Mesenchymal stem cell (in vitro differentiated cells and primary cell): Measurements from ENCODE around the gene CDSN.

ENCODE experiments used
- DNase-seq: peaks from one replicate; pipeline ENCODE4 v3.0.0-alpha.2; 2013
- H2AFZ ChIP-seq: one replicate; pipeline ENCODE4 v1.6.1; 2013; ENCODE audit warnings: low read depth, mild to moderate bottlenecking, control low read depth, inconsistent platforms, low read length, moderate library complexity
- H2AK5ac ChIP-seq: 2 replicates; pipeline ENCODE4 v1.6.1; 2013; ENCODE audit warnings: low read length, moderate library complexity, mild to moderate bottlenecking, inconsistent platforms; ENCODE audit not compliant: severe bottlenecking
- H2BK120ac ChIP-seq: one replicate; pipeline ENCODE4 v1.6.1; 2013; ENCODE audit warnings: low read depth, mild to moderate bottlenecking, inconsistent platforms, low read length, moderate library complexity
- H2BK12ac ChIP-seq, 2 experiments: one replicate each; pipeline ENCODE4 v1.6.1; 2013; ENCODE audit warnings: inconsistent platforms in 2 of 2, low read length in 2 of 2, mild to moderate bottlenecking in 2 of 2, moderate library complexity in 2 of 2, control low read depth in 1 of 2
- H2BK15ac ChIP-seq: one replicate; pipeline ENCODE4 v1.6.1; 2013; ENCODE audit warnings: mild to moderate bottlenecking, low read depth, inconsistent platforms; ENCODE audit not compliant: poor library complexity, severe bottlenecking
- H2BK5ac ChIP-seq: 2 replicates; pipeline ENCODE4 v1.6.1; 2013; ENCODE audit warnings: low read depth, mild to moderate bottlenecking, low read length, control low read depth, inconsistent platforms; ENCODE audit not compliant: poor library complexity, severe bottlenecking
- H3K14ac ChIP-seq, 2 experiments: one replicate each; pipeline ENCODE4 v1.6.1; 2013; ENCODE audit warnings: inconsistent platforms in 2 of 2, low read length in 2 of 2, control low read depth in 1 of 2, mild to moderate bottlenecking in 1 of 2, moderate library complexity in 1 of 2
- H3K18ac ChIP-seq, 2 experiments: one replicate each; pipeline ENCODE4 v1.6.1; 2013; ENCODE audit warnings: inconsistent platforms in 2 of 2, low read length in 2 of 2, control low read depth in 1 of 2, low read depth in 1 of 2, mild to moderate bottlenecking in 1 of 2
- H3K23ac ChIP-seq, 2 experiments: one replicate each; pipeline ENCODE4 v1.6.1; 2013; ENCODE audit warnings: inconsistent platforms in 2 of 2, low read length in 2 of 2, mild to moderate bottlenecking in 2 of 2, moderate library complexity in 2 of 2, control low read depth in 1 of 2
- H3K27ac ChIP-seq: 2 replicates; pipeline ENCODE4 v1.5.1; 2013; ENCODE audit warnings: mild to moderate bottlenecking, moderate library complexity, low read length, control low read depth, inconsistent platforms; ENCODE audit not compliant: poor library complexity, severe bottlenecking
- H3K27me3 ChIP-seq, 2 experiments: 2 replicates each; pipeline versions ENCODE4 v1.6.1 to v1.7.0; 2013; ENCODE audit warnings: low read length in 2 of 2, mild to moderate bottlenecking in 2 of 2, moderate library complexity in 2 of 2, control low read depth in 1 of 2, inconsistent platforms in 1 of 2; ENCODE audit not compliant: control insufficient read depth in 1 of 2, insufficient read depth in 1 of 2
- H3K36me3 ChIP-seq, 2 experiments: 2 replicates each; pipeline versions ENCODE4 v1.6.1 to v1.7.0; 2013; ENCODE audit warnings: low read length in 2 of 2, control low read depth in 1 of 2, inconsistent platforms in 1 of 2, low read depth in 1 of 2, mild to moderate bottlenecking in 1 of 2; ENCODE audit not compliant: insufficient read depth in 2 of 2, control insufficient read depth in 1 of 2
- H3K4ac ChIP-seq, 2 experiments: one replicate each; pipeline ENCODE4 v1.6.1; 2013; ENCODE audit warnings: inconsistent platforms in 2 of 2, low read length in 2 of 2, mild to moderate bottlenecking in 2 of 2, moderate library complexity in 2 of 2, control low read depth in 1 of 2, low read depth in 1 of 2
- H3K4me1 ChIP-seq: 2 replicates; pipeline ENCODE4 v1.6.1; 2013; ENCODE audit warnings: low read depth, low read length, control low read depth; ENCODE audit not compliant: control insufficient read depth, insufficient read depth
- H3K4me2 ChIP-seq: 2 replicates; pipeline ENCODE4 v1.6.1; 2013; ENCODE audit warnings: low read length, mild to moderate bottlenecking, inconsistent platforms; ENCODE audit not compliant: poor library complexity, severe bottlenecking
- H3K4me3 ChIP-seq, 2 experiments: 2 replicates each; pipeline versions ENCODE4 v1.5.1 to v1.7.0; 2013; ENCODE audit warnings: low read length in 2 of 2, mild to moderate bottlenecking in 2 of 2, control low read depth in 1 of 2, low read depth in 1 of 2; ENCODE audit not compliant: insufficient read depth in 1 of 2
- H3K79me1 ChIP-seq: replicated peaks from 2 replicates; pipeline ENCODE4 v1.6.1; 2013; ENCODE audit warnings: mild to moderate bottlenecking, control low read depth, low read length, inconsistent platforms; ENCODE audit not compliant: poor library complexity, severe bottlenecking
- H3K9ac ChIP-seq: 2 replicates; pipeline ENCODE4 v1.7.0; 2013; ENCODE audit warnings: mild to moderate bottlenecking, low read length, moderate library complexity
- H3K9me3 ChIP-seq: 2 replicates; pipeline ENCODE4 v1.7.0; 2013; ENCODE audit warnings: mild to moderate bottlenecking, low read length; ENCODE audit not compliant: control insufficient read depth
- H4K8ac ChIP-seq: one replicate; pipeline ENCODE4 v1.6.1; 2013; ENCODE audit warnings: inconsistent platforms, mild to moderate bottlenecking, low read length, moderate library complexity
- H4K91ac ChIP-seq: one replicate; pipeline ENCODE4 v1.6.1; 2013; ENCODE audit warnings: mild to moderate bottlenecking, low read length, inconsistent platforms
- WGBS: methylation state at CpG from one replicate; pipeline ENCODE4 v1.1.7; 2013; ENCODE audit warnings: mixed read lengths; 5-methylcytosine and 5-hydroxymethylcytosine counted together

The CDSN gene

GRCh38 chr6:31130751-31131150 is 10.5 kb upstream of the CDSN start:
- Histone ChIP-seq H2BK12ac (no peak overlapping the region), H2BK120ac (no peak overlapping the region), H3K27me3 (peaks cover 13 to 29% of the 10 kb centered on the region in 2 experiments), H3K27ac (no peak overlapping the region), H3K14ac (no peak overlapping the region), H3K9ac (no peak overlapping the region), H3K9me3 (no peaks in the 10 kb centered on the region), H3K18ac (no peak overlapping the region), H3K4ac (no peak overlapping the region), H4K91ac (no peak overlapping the region), H3K4me3 (no peak overlapping the region), H2AFZ (no peak overlapping the region), H2BK5ac (no peak overlapping the region), H3K23ac (no peak overlapping the region), H2BK15ac (no peak overlapping the region), H4K8ac (no peak overlapping the region), H3K4me1 (peaks cover 10% of the 10 kb centered on the region), H3K4me2 (no peak overlapping the region), H3K79me1 (no peaks in the 10 kb centered on the region), H3K36me3 (peaks cover 0 to 2% of the 10 kb centered on the region in 2 experiments), H2AK5ac (no peak overlapping the region)
- DNase-seq: no peak
- WGBS: 91% methylated on average over 2 of the region's 3 CpGs

- no peak overlapping the region for H3K18ac ChIP-seq
Observed at GRCh38 chr6:31129130-31129529, 8.9 kb upstream of the CDSN start.

GRCh38 chr6:31128093-31128676 is 7.9 kb upstream of the CDSN start:
- Histone ChIP-seq H3K4me1 (peaks cover 27% of the 10 kb centered on the region), H3K9me3 (no peaks in the 10 kb centered on the region), H3K36me3 (peaks cover 0 to 2% of the 10 kb centered on the region in 2 experiments), H3K9ac (no peak overlapping the region), H3K4me3 (no peak overlapping the region), H3K14ac (no peak overlapping the region), H3K23ac (no peak overlapping the region), H2BK12ac (no peak overlapping the region), H2AK5ac (no peak overlapping the region), H3K27ac (no peak overlapping the region), H4K8ac (no peak overlapping the region), H4K91ac (no peak overlapping the region), H2BK15ac (no peak overlapping the region), H3K79me1 (no peaks in the 10 kb centered on the region), H3K27me3 (peaks cover 13 to 31% of the 10 kb centered on the region in 2 experiments), H2BK120ac (no peak overlapping the region), H3K4me2 (no peak overlapping the region), H3K18ac (no peak overlapping the region), H3K4ac (no peak overlapping the region), H2BK5ac (no peak overlapping the region), H2AFZ (no peak overlapping the region)
- peak; percentile 45 for DNase-seq
- 1% methylated on average over 8 of the region's 8 CpGs for WGBS

More at GRCh38 chr6:31129130-31129529, 8.9 kb upstream of the CDSN start:
- no peak overlapping the region for H3K9ac ChIP-seq
- H3K4me3 ChIP-seq: no peak overlapping the region
- H3K14ac ChIP-seq: no peak overlapping the region
- no peak overlapping the region for H2AK5ac ChIP-seq
- H2BK120ac ChIP-seq: no peak overlapping the region
- peaks cover 13 to 29% of the 10 kb centered on the region in 2 experiments for H3K27me3 ChIP-seq
- DNase-seq: no peak
- peaks cover 0 to 2% of the 10 kb centered on the region in 2 experiments for H3K36me3 ChIP-seq
- no peak overlapping the region for H2BK15ac ChIP-seq
- no peak overlapping the region for H2BK12ac ChIP-seq
- no peaks in the 10 kb centered on the region for H3K9me3 ChIP-seq
- no peak overlapping the region for H2BK5ac ChIP-seq
- no peak overlapping the region for H3K27ac ChIP-seq
- no peak overlapping the region for H4K91ac ChIP-seq
- no peak overlapping the region for H2AFZ ChIP-seq
- H3K4ac ChIP-seq: no peak overlapping the region
- H3K4me2 ChIP-seq: no peak overlapping the region
- H3K79me1 ChIP-seq: no peaks in the 10 kb centered on the region
- H3K23ac ChIP-seq: no peak overlapping the region
- H3K4me1 ChIP-seq: peaks cover 18% of the 10 kb centered on the region
- H4K8ac ChIP-seq: no peak overlapping the region
- WGBS: 87% methylated on average over 3 of the region's 4 CpGs

- Histone ChIP-seq H3K36me3 (peaks cover 0 to 2% of the 10 kb centered on the region in 2 experiments), H3K79me1 (no peaks in the 10 kb centered on the region), H3K9ac (no peak overlapping the region), H2BK15ac (no peak overlapping the region), H3K4me2 (no peak overlapping the region), H3K27me3 (peaks cover 13 to 36% of the 10 kb centered on the region in 2 experiments), H3K4me1 (peaks cover 36% of the 10 kb centered on the region), H2BK12ac (no peak overlapping the region), H3K9me3 (no peaks in the 10 kb centered on the region), H3K4me3 (no peak overlapping the region), H2AK5ac (peak overlapping the region; percentile 8), H4K8ac (no peak overlapping the region), H2BK5ac (no peak overlapping the region), H3K18ac (no peak overlapping the region), H4K91ac (peak overlapping the region; percentile 28), H2BK120ac (no peak overlapping the region), H3K27ac (no peak overlapping the region), H2AFZ (no peak overlapping the region), H3K14ac (no peak overlapping the region), H3K4ac (no peak overlapping the region), H3K23ac (no peak overlapping the region)
- WGBS: 71% methylated on average over 16 of the region's 16 CpGs
- DNase-seq: no peak
Observed at GRCh38 chr6:31126396-31127175, 6.3 kb upstream of the CDSN start.
